OCI-LY1 (cell line): ENCODE measurements around the gene UTP15.

Source experiments
- H2AFZ ChIP-seq: fragments of 200-600 bp; sonication (generic), shearing (Covaris generic); 2 replicates; pipeline ENCODE4 v1.6.0; 2014; ENCODE audit warnings: antibody characterized with exemption, mild to moderate bottlenecking, low read length
- H3F3A ChIP-seq: fragments of 200-600 bp; sonication (generic), shearing (Covaris generic); 2 replicates; pipeline ENCODE4 v1.6.0; 2014; ENCODE audit warnings: mild to moderate bottlenecking, antibody characterized with exemption, low read length, moderate library complexity; ENCODE audit not compliant: insufficient read depth
- H3K27ac ChIP-seq: fragments of 200-600 bp; sonication (generic); 2 replicates; pipeline ENCODE4 v1.5.1; 2014; ENCODE audit warnings: low read length, mixed run types, mild to moderate bottlenecking, low read depth; ENCODE audit not compliant: poor library complexity, severe bottlenecking
- H3K27me3 ChIP-seq: fragments of 200-600 bp; sonication (generic); 2 replicates; pipeline ENCODE4 v1.6.0; 2014; ENCODE audit warnings: antibody characterized with exemption, mild to moderate bottlenecking, low read length, moderate library complexity; ENCODE audit not compliant: insufficient read depth
- H3K36me3 ChIP-seq: fragments of 200-600 bp; sonication (generic); 2 replicates; pipeline ENCODE4 v1.6.1; 2014; ENCODE audit warnings: mild to moderate bottlenecking, antibody characterized with exemption, low read length, moderate library complexity, mixed read lengths; ENCODE audit not compliant: insufficient read depth
- H3K4me1 ChIP-seq: fragments of 200-600 bp; sonication (generic); 2 replicates; pipeline ENCODE4 v1.5.1; 2014; ENCODE audit warnings: mild to moderate bottlenecking, low read length, moderate library complexity; ENCODE audit not compliant: insufficient read depth, severe bottlenecking
- H3K4me2 ChIP-seq: fragments of 200-600 bp; sonication (generic), shearing (Covaris generic); 2 replicates; pipeline ENCODE4 v1.6.1; 2014; ENCODE audit warnings: low read length
- H3K4me3 ChIP-seq: fragments of 200-600 bp; sonication (generic); 2 replicates; pipeline ENCODE4 v1.5.1; 2014; ENCODE audit warnings: low read length, low read depth, mild to moderate bottlenecking, mixed read lengths; ENCODE audit not compliant: poor library complexity, severe bottlenecking
- H3K79me2 ChIP-seq: fragments of 200-600 bp; shearing (Covaris generic); 2 replicates; pipeline ENCODE4 v1.6.1; 2016; ENCODE audit warnings: mixed run types, low read length, mixed read lengths; ENCODE audit not compliant: insufficient read depth
- H3K9ac ChIP-seq: fragments of 200-600 bp; sonication (generic), shearing (Covaris generic); 2 replicates; pipeline ENCODE4 v1.6.1; 2014; ENCODE audit warnings: mild to moderate bottlenecking, low read length, mixed read lengths
- H3K9me2 ChIP-seq: fragments of 200-600 bp; sonication (generic), shearing (Covaris generic); 2 replicates; pipeline ENCODE4 v1.6.1; 2014; ENCODE audit warnings: low read depth, mild to moderate bottlenecking, low read length, mixed read lengths
- H3K9me3 ChIP-seq: fragments of 200-600 bp; shearing (Covaris generic); 2 replicates; pipeline ENCODE4 v1.6.1; 2014; ENCODE audit warnings: low read length, mixed read lengths
- H4K20me1 ChIP-seq: fragments of 200-600 bp; sonication (generic), shearing (Covaris generic); 2 replicates; pipeline ENCODE4 v1.6.0; 2016; ENCODE audit warnings: mild to moderate bottlenecking, low read length; ENCODE audit not compliant: insufficient read depth
- CTCF ChIP-seq: fragments of 200-600 bp; sonication (generic), shearing (Covaris generic); IDR thresholded peaks from 2 replicates; pipeline ENCODE4 v1.5.1; 2017; ENCODE audit warnings: mild to moderate bottlenecking, antibody characterized with exemption, low read length, moderate library complexity, mixed read lengths
- EZH2 ChIP-seq: fragments of 200-600 bp; sonication (generic), shearing (Covaris generic); IDR thresholded peaks from 2 replicates; pipeline ENCODE4 v1.8.0; 2017; ENCODE audit warnings: borderline replicate concordance, mixed run types, mild to moderate bottlenecking, antibody characterized with exemption, low read length, moderate library complexity, mixed read lengths

Gene UTP15

DNA sequence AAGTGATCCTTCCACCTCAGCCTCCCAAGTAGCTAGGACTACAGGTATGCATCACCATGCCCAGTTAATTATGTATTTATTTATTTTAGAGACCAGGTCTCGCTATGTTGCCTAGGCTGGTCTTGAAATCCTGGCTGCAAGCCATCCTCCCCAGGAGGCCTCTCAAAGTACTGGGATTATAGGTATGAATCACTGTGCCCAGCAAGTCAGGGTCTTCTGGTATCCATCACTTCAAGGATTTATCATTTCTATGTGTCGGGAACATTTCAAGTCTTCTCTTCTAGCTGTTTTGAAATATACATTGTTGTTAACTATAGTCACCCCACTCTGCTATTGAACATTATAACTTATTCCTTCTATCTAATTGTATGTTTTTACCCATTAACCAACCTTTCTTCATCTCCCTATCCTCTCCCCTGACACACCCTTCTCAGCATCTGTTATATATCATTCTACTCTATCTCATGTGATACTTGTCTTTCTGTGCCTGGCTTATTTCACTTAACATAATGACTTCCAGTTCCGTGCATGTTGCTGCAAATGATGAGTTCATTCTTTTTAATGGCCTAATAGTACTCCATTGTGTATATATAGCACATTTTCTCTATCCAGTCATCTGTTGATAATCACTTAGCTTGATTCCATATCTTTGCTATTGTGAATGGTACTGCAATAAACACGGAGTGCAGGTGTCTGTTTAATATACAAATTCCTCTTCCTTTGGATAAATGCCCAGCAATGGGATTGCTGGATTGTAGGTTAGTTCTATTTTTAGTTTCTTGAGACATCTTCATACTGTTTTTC lies 26.4 kb downstream of the UTP15 start:
- Histone ChIP-seq H3K4me1 (no peaks in the 10 kb centered on the region), H3K9me2 (no peaks in the 10 kb centered on the region), H3K9me3 (no peaks in the 10 kb centered on the region), H3K4me2 (no peak overlapping the region), H3K27ac (no peak overlapping the region), H3K9ac (no peak overlapping the region), H4K20me1 (no peaks in the 10 kb centered on the region), H3F3A (no peaks in the 10 kb centered on the region), H3K27me3 (no peaks in the 10 kb centered on the region), H3K79me2 (no peaks in the 10 kb centered on the region), H3K4me3 (no peak overlapping the region), H3K36me3 (no peaks in the 10 kb centered on the region), H2AFZ (no peak overlapping the region)
- TF ChIP-seq EZH2 (no peak), CTCF (no peak)

DNA sequence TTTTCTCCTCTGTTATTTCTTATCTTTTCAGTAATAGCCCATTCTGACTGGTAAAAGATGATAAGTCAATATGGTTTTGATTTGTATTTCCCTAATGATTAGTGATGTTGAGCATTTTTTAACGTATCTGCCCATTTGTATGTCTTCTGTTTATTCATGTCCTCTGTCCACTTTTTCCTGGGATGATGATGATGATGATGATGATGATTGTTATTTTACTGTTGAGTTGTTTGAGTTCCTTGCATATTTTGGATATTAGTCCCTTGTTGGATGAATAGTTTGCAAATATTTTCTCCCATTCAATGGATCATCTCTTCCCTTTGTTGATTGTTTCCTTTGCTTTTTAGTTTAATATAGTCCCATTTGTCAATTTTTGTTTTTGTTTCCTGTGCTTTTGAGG lies 27.0 kb downstream of the UTP15 start:
- no peaks in the 10 kb centered on the region for H3K4me1 ChIP-seq
- H3F3A ChIP-seq = no peaks in the 10 kb centered on the region
- no peaks in the 10 kb centered on the region for H4K20me1 ChIP-seq
- no peak overlapping the region for H3K4me3 ChIP-seq
- no peak overlapping the region for H2AFZ ChIP-seq
- no peaks in the 10 kb centered on the region for H3K27me3 ChIP-seq
- no peak overlapping the region for H3K27ac ChIP-seq
- TF ChIP-seq EZH2 = no peak
- TF ChIP-seq CTCF = no peak
- H3K79me2 ChIP-seq = no peaks in the 10 kb centered on the region
- no peak overlapping the region for H3K9ac ChIP-seq
- H3K4me2 ChIP-seq = no peak overlapping the region
- no peaks in the 10 kb centered on the region for H3K9me2 ChIP-seq
- H3K36me3 ChIP-seq = no peaks in the 10 kb centered on the region
- no peaks in the 10 kb centered on the region for H3K9me3 ChIP-seq

DNA sequence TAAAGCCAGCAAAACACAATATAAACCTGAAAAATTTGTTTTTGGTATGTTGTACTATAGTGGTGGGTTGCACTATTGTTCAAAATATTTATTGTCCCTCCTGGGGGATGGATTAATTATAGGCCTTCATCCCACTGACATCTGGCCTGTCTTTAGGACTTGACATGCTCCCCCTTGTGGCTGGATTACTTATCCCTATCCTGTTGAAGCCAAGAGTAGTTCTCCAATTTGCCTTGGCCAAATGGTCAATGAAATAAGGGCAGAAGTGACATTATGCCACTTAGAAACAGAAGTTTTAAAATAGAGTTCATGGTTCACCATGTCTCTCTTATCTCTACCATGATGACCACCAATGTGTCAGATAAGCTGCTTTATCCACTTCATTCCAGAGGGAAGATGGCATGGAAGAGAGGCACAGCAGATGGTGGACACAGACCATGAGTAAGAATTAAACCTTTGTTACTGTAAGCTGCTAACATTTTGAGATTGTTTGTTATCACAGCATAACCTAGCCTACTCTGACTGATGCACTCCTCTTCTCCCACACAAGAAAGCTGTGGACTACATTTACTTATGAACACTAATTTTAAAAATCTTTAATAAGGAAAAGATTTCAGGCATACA lies 31.3 kb downstream of the UTP15 start:
- Histone ChIP-seq H3K4me2 (no peak overlapping the region), H3K4me3 (no peak overlapping the region), H3K79me2 (no peaks in the 10 kb centered on the region), H3K9me2 (no peaks in the 10 kb centered on the region), H3K9ac (no peak overlapping the region), H4K20me1 (no peaks in the 10 kb centered on the region), H3K27me3 (no peaks in the 10 kb centered on the region), H3K27ac (no peak overlapping the region), H3F3A (no peaks in the 10 kb centered on the region), H2AFZ (no peak overlapping the region), H3K9me3 (no peaks in the 10 kb centered on the region), H3K4me1 (no peaks in the 10 kb centered on the region), H3K36me3 (no peaks in the 10 kb centered on the region)
- no peak for TF ChIP-seq EZH2
- TF ChIP-seq CTCF = peak; percentile 54; the same call in 1 of the 2 replicates
